Uterus (tissue), 2 donors: ENCODE results near the gene C22orf39.

ENCODE experiments used
- CTCF ChIP-seq, 4 experiments: fragments of 200-600 bp in 2 of 4; fragments of 450-650 bp in 2 of 4; sonication (generic) in 2 of 4; IDR thresholded peaks; one replicate each; pipeline ENCODE4 v1.5.1; 2016 to 2019; ENCODE audit warnings: antibody characterized with exemption in 4 of 4, mild to moderate bottlenecking in 2 of 4, moderate library complexity in 1 of 4
- POLR2A ChIP-seq, 2 donors: fragments of 450-650 bp; IDR thresholded peaks; one replicate each; pipeline ENCODE4 v1.6.1; 2016; ENCODE audit warnings: antibody characterized with exemption in 2 of 2, mild to moderate bottlenecking in 1 of 2, moderate library complexity in 1 of 2

- TF ChIP-seq POLR2A (IDR thresholded peaks at IDR 0.05) (no peak), CTCF (IDR thresholded peaks at IDR 0.05) (peak in 2 of 4 experiments; percentile 16 to 56)
These were observed 48.2 kb upstream of the C22orf39 start for GRCh38 chr22:19495562-19496323.
